NCI-H460 (cell line): Measurements from ENCODE around the gene RAD51B. TPM values are rescaled to one million over a fixed set of nuclear protein-coding genes. Genes with fewer than 3 reads are reported as not detected.

Experiments
- DNase-seq: peaks from one replicate; pipeline ENCODE4 v3.0.0-alpha.2; 2016; ENCODE audit warnings: low read depth; ENCODE audit errors: extremely low read depth
- total RNA-seq: library from RNA; depleted of rRNA; stranded (reverse); fragments of >200 nt; shearing (Covaris generic); gene quantifications from 2 replicates; pipeline ENCODE4 v1.2.3, GENCODE V29; 2014

RAD51B gene
- total RNA-seq, 1 experiment from 2014 or later: 13.4 TPM

- DNase-seq: no peak
Observed at GRCh38 chr14:67831113-67831512, 11.5 kb downstream of the RAD51B start.

- DNase-seq: no peak
Observed at GRCh38 chr14:67833403-67833802, 13.8 kb downstream of the RAD51B start.

- DNase-seq: no peak
Observed at GRCh38 chr14:67835596-67835995, 16.0 kb downstream of the RAD51B start.

GRCh38 chr14:67837011-67837624 is 17.5 kb downstream of the RAD51B start:
- peak; percentile 64 for DNase-seq

- no peak for DNase-seq
Observed at GRCh38 chr14:67846029-67846610, 26.5 kb downstream of the RAD51B start.

GRCh38 chr14:67850066-67850830 is 30.7 kb downstream of the RAD51B start:
- DNase-seq: no peak

- DNase-seq: no peak
Observed at GRCh38 chr14:67851785-67852410, 32.3 kb downstream of the RAD51B start.

- no peak for DNase-seq
Observed at GRCh38 chr14:67852926-67853604, 33.5 kb downstream of the RAD51B start.

GRCh38 chr14:67853715-67854114 is 34.1 kb downstream of the RAD51B start:
- no peak for DNase-seq

GRCh38 chr14:67856827-67857226 is 37.2 kb downstream of the RAD51B start:
- DNase-seq: no peak

GRCh38 chr14:67857778-67858350 is 38.3 kb downstream of the RAD51B start:
- DNase-seq: no peak

- DNase-seq: no peak
Observed at GRCh38 chr14:67859169-67859749, 39.7 kb downstream of the RAD51B start.

GRCh38 chr14:67863223-67863622 is 43.6 kb downstream of the RAD51B start:
- no peak for DNase-seq

- no peak for DNase-seq
Observed at GRCh38 chr14:67875175-67876006, 55.8 kb downstream of the RAD51B start.

- no peak for DNase-seq
Observed at GRCh38 chr14:67879026-67879425, 59.4 kb downstream of the RAD51B start.

- no peak for DNase-seq
Observed at GRCh38 chr14:67881225-67881624, 61.6 kb downstream of the RAD51B start.

- DNase-seq: no peak
Observed at GRCh38 chr14:67882986-67883555, 63.5 kb downstream of the RAD51B start.

GRCh38 chr14:67883717-67884116 is 64.1 kb downstream of the RAD51B start:
- peak; percentile 16 for DNase-seq

- DNase-seq: no peak
Observed at GRCh38 chr14:67886191-67886590, 66.6 kb downstream of the RAD51B start.
